ENCODE measurements around the gene TDRD3. TPM values are rescaled to one million over a fixed set of nuclear protein-coding genes. Genes with fewer than 3 reads are reported as not detected.

The TDRD3 gene
- total and polyA plus RNA-seq, 2 experiments from 2014 or later = 13.1 to 13.3 TPM

GRCh38 chr13:60611523-60611922, 214.5 kb downstream of the TDRD3 start (continued):
- TF ChIP-seq ZNF462 (CRISPR knock-in tag; IDR thresholded peaks at IDR 0.05) = no peak
- TF ChIP-seq NANOG (IDR thresholded peaks at IDR 0.05; ENCODE audit: borderline replicate concordance) = no peak
- TF ChIP-seq ZNF331 (CRISPR knock-in tag; IDR thresholded peaks at IDR 0.05; ENCODE audit: low read depth) = no peak
- TF ChIP-seq REST (IDR thresholded peaks at IDR 0.05; ENCODE audit: unreplicated experiment) = no peak
- no peak for TF ChIP-seq POLR2AphosphoS5 (IDR thresholded peaks at IDR 0.05; ENCODE audit: low read depth)
- no peak for TF ChIP-seq EZH2 (IDR thresholded peaks at IDR 0.05; ENCODE audit: low read depth, unreplicated experiment)
- no peak for TF ChIP-seq JUNB (IDR thresholded peaks at IDR 0.05; ENCODE audit: unreplicated experiment)
- TF ChIP-seq CREB1 (CRISPR knock-in tag; IDR thresholded peaks at IDR 0.05; ENCODE audit: low read depth) = no peak

All from GM23338 (cell line).